ENCODE data around the gene FAM120B.

The FAM120B gene

DNA sequence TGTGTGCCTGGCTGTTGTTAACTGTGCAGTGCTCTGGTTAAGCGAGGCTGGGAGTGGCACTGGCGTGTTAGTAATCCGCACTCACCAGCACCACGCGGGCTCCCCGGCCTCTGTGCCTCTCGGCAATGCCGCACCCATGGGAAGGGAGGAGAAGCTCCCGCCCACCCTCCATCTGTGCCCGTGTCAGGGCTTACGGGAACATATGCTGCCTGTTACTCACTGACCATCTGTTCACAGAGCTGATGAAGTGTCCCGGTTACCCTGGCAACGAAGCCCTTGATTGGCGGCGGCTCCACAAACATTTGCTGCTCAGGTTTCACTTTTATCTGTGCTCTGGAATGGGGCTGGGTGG lies 131.8 kb downstream of the FAM120B start:
- Histone ChIP-seq H4K20me1 (ENCODE audit: insufficient read depth, low read length) (no peaks in the 10 kb centered on the region), H3K4me1 (ENCODE audit: low read length) (no peaks in the 10 kb centered on the region), H3K27ac (ENCODE audit: low read length) (no peak overlapping the region), H3K9me3 (ENCODE audit: insufficient read depth, low read length) (no peaks in the 10 kb centered on the region), H2AFZ (ENCODE audit: low read depth, low read length) (no peak overlapping the region), H3K36me3 (replicated peaks; ENCODE audit: low read depth, low read length) (no peaks in the 10 kb centered on the region), H3K4me3 (ENCODE audit: low read length) (no peak overlapping the region), H3K27me3 (ENCODE audit: low read depth, low read length) (no peaks in the 10 kb centered on the region), H3K79me2 (ENCODE audit: low read length) (no peaks in the 10 kb centered on the region), H3K4me2 (ENCODE audit: low read length) (no peak overlapping the region), H3K9ac (ENCODE audit: low read length) (no peak overlapping the region)
- no peak for TF ChIP-seq CTCF (IDR thresholded peaks at IDR 0.05; ENCODE audit: low read depth, low read length)
- no peak for TF ChIP-seq EZH2phosphoT487 (IDR thresholded peaks at IDR 0.05; ENCODE audit: low read depth)

- H3K27ac ChIP-seq (ENCODE audit: low read length) = no peak overlapping the region
- no peaks in the 10 kb centered on the region for H3K9me3 ChIP-seq (ENCODE audit: insufficient read depth, low read length)
- no peaks in the 10 kb centered on the region for H3K36me3 ChIP-seq (replicated peaks; ENCODE audit: low read depth, low read length)
- no peak overlapping the region for H3K4me2 ChIP-seq (ENCODE audit: low read length)
- H3K79me2 ChIP-seq (ENCODE audit: low read length) = no peaks in the 10 kb centered on the region
- H3K4me1 ChIP-seq (ENCODE audit: low read length) = no peaks in the 10 kb centered on the region
- H3K27me3 ChIP-seq (ENCODE audit: low read depth, low read length) = no peaks in the 10 kb centered on the region
- H4K20me1 ChIP-seq (ENCODE audit: insufficient read depth, low read length) = no peaks in the 10 kb centered on the region
- H3K4me3 ChIP-seq (ENCODE audit: low read length) = no peak overlapping the region
- no peak overlapping the region for H3K9ac ChIP-seq (ENCODE audit: low read length)
- no peak for TF ChIP-seq EZH2phosphoT487 (IDR thresholded peaks at IDR 0.05; ENCODE audit: low read depth)
- no peak for TF ChIP-seq CTCF (IDR thresholded peaks at IDR 0.05; ENCODE audit: low read depth, low read length)
- no peak overlapping the region for H2AFZ ChIP-seq (ENCODE audit: low read depth, low read length)
These were observed 132.3 kb downstream of the FAM120B start for GRCh38 chr6:170438861-170439260.

- Histone ChIP-seq H3K36me3 (replicated peaks; ENCODE audit: low read depth, low read length) (no peaks in the 10 kb centered on the region), H3K79me2 (ENCODE audit: low read length) (no peaks in the 10 kb centered on the region), H3K9ac (ENCODE audit: low read length) (no peak overlapping the region), H3K27me3 (ENCODE audit: low read depth, low read length) (no peaks in the 10 kb centered on the region), H3K27ac (ENCODE audit: low read length) (no peak overlapping the region), H3K4me1 (ENCODE audit: low read length) (no peaks in the 10 kb centered on the region), H3K9me3 (ENCODE audit: insufficient read depth, low read length) (no peaks in the 10 kb centered on the region), H3K4me2 (ENCODE audit: low read length) (no peak overlapping the region), H4K20me1 (ENCODE audit: insufficient read depth, low read length) (no peaks in the 10 kb centered on the region), H2AFZ (ENCODE audit: low read depth, low read length) (no peak overlapping the region), H3K4me3 (ENCODE audit: low read length) (no peak overlapping the region)
- TF ChIP-seq EZH2phosphoT487 (IDR thresholded peaks at IDR 0.05; ENCODE audit: low read depth) (no peak), CTCF (IDR thresholded peaks at IDR 0.05; ENCODE audit: low read depth, low read length) (no peak)
These were observed 133.1 kb downstream of the FAM120B start for GRCh38 chr6:170439366-170440361.

GRCh38 chr6:170440437-170440836 lies 133.9 kb downstream of the FAM120B start:
- H3K27me3 ChIP-seq (ENCODE audit: low read depth, low read length) = no peaks in the 10 kb centered on the region
- H3K4me3 ChIP-seq (ENCODE audit: low read length) = no peak overlapping the region
- no peaks in the 10 kb centered on the region for H4K20me1 ChIP-seq (ENCODE audit: insufficient read depth, low read length)
- no peak overlapping the region for H3K4me2 ChIP-seq (ENCODE audit: low read length)
- no peak overlapping the region for H2AFZ ChIP-seq (ENCODE audit: low read depth, low read length)
- no peak overlapping the region for H3K27ac ChIP-seq (ENCODE audit: low read length)
- no peaks in the 10 kb centered on the region for H3K9me3 ChIP-seq (ENCODE audit: insufficient read depth, low read length)
- TF ChIP-seq EZH2phosphoT487 (IDR thresholded peaks at IDR 0.05; ENCODE audit: low read depth) (no peak), CTCF (IDR thresholded peaks at IDR 0.05; ENCODE audit: low read depth, low read length) (no peak)
- no peaks in the 10 kb centered on the region for H3K4me1 ChIP-seq (ENCODE audit: low read length)
- H3K79me2 ChIP-seq (ENCODE audit: low read length) = no peaks in the 10 kb centered on the region
- no peaks in the 10 kb centered on the region for H3K36me3 ChIP-seq (replicated peaks; ENCODE audit: low read depth, low read length)
- H3K9ac ChIP-seq (ENCODE audit: low read length) = no peak overlapping the region
